Kasumi-1 (cell line): ENCODE data around the gene PDE7B.

Source experiments
- DNase-seq, 2 experiments: peaks; one replicate each; lab custom pipeline; 2025; lab: John Stamatoyannopoulos, UW

PDE7B gene

GRCh38 chr6:136150961-136151360, 299.5 kb downstream of the PDE7B start:
- DNase-seq, result no peak

GRCh38 chr6:136153707-136154375, 302.3 kb downstream of the PDE7B start:
- DNase-seq, result no peak

- no peak for DNase-seq
Measured at GRCh38 chr6:136155191-136155590, 303.7 kb downstream of the PDE7B start.

GRCh38 chr6:136157743-136158142, 306.2 kb downstream of the PDE7B start:
- no peak for DNase-seq

- DNase-seq, result no peak
Measured at GRCh38 chr6:136158387-136158821, 306.9 kb downstream of the PDE7B start.

- DNase-seq, result no peak
Measured at GRCh38 chr6:136158971-136159370, 307.5 kb downstream of the PDE7B start.

GRCh38 chr6:136160250-136160649, 308.7 kb downstream of the PDE7B start:
- DNase-seq, result no peak

GRCh38 chr6:136161950-136162349, 310.4 kb downstream of the PDE7B start:
- DNase-seq, result no peak

GRCh38 chr6:136163260-136163659, 311.8 kb downstream of the PDE7B start:
- DNase-seq, result no peak

- no peak for DNase-seq
Measured at GRCh38 chr6:136166815-136167214, 315.3 kb downstream of the PDE7B start.

GRCh38 chr6:136169394-136170148, 318.1 kb downstream of the PDE7B start:
- no peak for DNase-seq

GRCh38 chr6:136171231-136171630, 319.7 kb downstream of the PDE7B start:
- no peak for DNase-seq

GRCh38 chr6:136173519-136174507, 322.3 kb downstream of the PDE7B start:
- DNase-seq, result no peak

- no peak for DNase-seq
Measured at GRCh38 chr6:136174510-136174909, 323.0 kb downstream of the PDE7B start.

- DNase-seq, result no peak
Measured at GRCh38 chr6:136175873-136176272, 324.4 kb downstream of the PDE7B start.

GRCh38 chr6:136178749-136179148, 327.2 kb downstream of the PDE7B start:
- no peak for DNase-seq

GRCh38 chr6:136180704-136181511, 329.4 kb downstream of the PDE7B start:
- DNase-seq, result no peak

- DNase-seq, result no peak
Measured at GRCh38 chr6:136181512-136181833, 330.0 kb downstream of the PDE7B start.

- DNase-seq, result no peak
Measured at GRCh38 chr6:136181861-136182260, 330.4 kb downstream of the PDE7B start.

GRCh38 chr6:136184738-136185137, 333.2 kb downstream of the PDE7B start:
- no peak for DNase-seq

- no peak for DNase-seq
Measured at GRCh38 chr6:136186363-136186762, 334.9 kb downstream of the PDE7B start.

GRCh38 chr6:136188486-136188885, 337.0 kb downstream of the PDE7B start:
- no peak for DNase-seq
